Parathyroid adenoma (tissue), 2 donors: ENCODE data around the gene DOK7.

Experiments
- H2AFZ ChIP-seq: fragments of 300-600 bp; sonication (generic); one replicate; pipeline ENCODE4 v1.7.0; 2017; ENCODE audit warnings: antibody characterized with exemption, mild to moderate bottlenecking
- H3K27ac ChIP-seq: fragments of 300-600 bp; sonication (generic); one replicate; pipeline ENCODE4 v1.7.0; 2017
- H3K27me3 ChIP-seq: fragments of 300-600 bp; sonication (generic); one replicate; pipeline ENCODE4 v1.7.0; 2017; ENCODE audit warnings: low read length; ENCODE audit not compliant: control insufficient read depth, insufficient read depth
- H3K36me3 ChIP-seq: fragments of 300-600 bp; sonication (generic); one replicate; pipeline ENCODE4 v1.7.0; 2017; ENCODE audit warnings: low read length; ENCODE audit not compliant: control insufficient read depth, insufficient read depth
- H3K4me1 ChIP-seq: fragments of 300-600 bp; sonication (generic); one replicate; pipeline ENCODE4 v1.7.0; 2017; ENCODE audit warnings: control low read depth
- H3K4me2 ChIP-seq: fragments of 300-600 bp; sonication (generic); one replicate; pipeline ENCODE4 v1.7.0; 2017; ENCODE audit warnings: low read length
- H3K4me3 ChIP-seq: fragments of 300-600 bp; sonication (generic); one replicate; pipeline ENCODE4 v1.7.0; 2017; ENCODE audit warnings: low read depth, low read length
- H3K79me2 ChIP-seq: fragments of 300-600 bp; sonication (generic); one replicate; pipeline ENCODE4 v1.7.0; 2017; ENCODE audit warnings: control low read depth
- H3K9ac ChIP-seq: fragments of 300-600 bp; sonication (generic); one replicate; pipeline ENCODE4 v1.7.0; 2017; ENCODE audit warnings: mild to moderate bottlenecking
- H3K9me3 ChIP-seq: fragments of 300-600 bp; sonication (generic); one replicate; pipeline ENCODE4 v1.7.0; 2017; ENCODE audit warnings: low read length; ENCODE audit not compliant: control insufficient read depth
- CTCF ChIP-seq: fragments of 300-600 bp; sonication (generic); IDR thresholded peaks from one replicate; pipeline ENCODE4 v1.7.0; 2017; ENCODE audit warnings: antibody characterized with exemption, mild to moderate bottlenecking
- donor health status: primary hyperparathyroidism.

DOK7 gene

GRCh38 chr4:3419836-3420605, 43.1 kb upstream of the DOK7 start:
- no peaks in the 10 kb centered on the region for H3K4me1 ChIP-seq
- H3K79me2 ChIP-seq = no peaks in the 10 kb centered on the region
- no peak overlapping the region for H3K9ac ChIP-seq
- H3K4me2 ChIP-seq = no peak overlapping the region
- no peak overlapping the region for H3K27ac ChIP-seq
- no peaks in the 10 kb centered on the region for H3K9me3 ChIP-seq
- no peak overlapping the region for H2AFZ ChIP-seq
- H3K4me3 ChIP-seq = no peak overlapping the region
- no peak for TF ChIP-seq CTCF
- no peaks in the 10 kb centered on the region for H3K36me3 ChIP-seq
- no peaks in the 10 kb centered on the region for H3K27me3 ChIP-seq

- no peaks in the 10 kb centered on the region for H3K36me3 ChIP-seq
- no peak overlapping the region for H2AFZ ChIP-seq
- H3K9me3 ChIP-seq = no peaks in the 10 kb centered on the region
- H3K4me3 ChIP-seq = no peak overlapping the region
- H3K27me3 ChIP-seq = no peaks in the 10 kb centered on the region
- no peak overlapping the region for H3K4me2 ChIP-seq
- H3K79me2 ChIP-seq = no peaks in the 10 kb centered on the region
- no peaks in the 10 kb centered on the region for H3K4me1 ChIP-seq
- no peak overlapping the region for H3K9ac ChIP-seq
- TF ChIP-seq CTCF = no peak
- no peak overlapping the region for H3K27ac ChIP-seq
These were observed 42.5 kb upstream of the DOK7 start for GRCh38 chr4:3420606-3420955.

GRCh38 chr4:3420956-3421355, 42.1 kb upstream of the DOK7 start:
- TF ChIP-seq CTCF = no peak
- Histone ChIP-seq H3K79me2 (no peaks in the 10 kb centered on the region), H3K9ac (no peak overlapping the region), H3K4me2 (no peak overlapping the region), H3K9me3 (no peaks in the 10 kb centered on the region), H3K36me3 (no peaks in the 10 kb centered on the region), H3K4me3 (no peak overlapping the region), H2AFZ (no peak overlapping the region), H3K27ac (no peak overlapping the region), H3K4me1 (no peaks in the 10 kb centered on the region), H3K27me3 (no peaks in the 10 kb centered on the region)

- H2AFZ ChIP-seq = no peak overlapping the region
- no peak overlapping the region for H3K27ac ChIP-seq
- no peak for TF ChIP-seq CTCF
- H3K9me3 ChIP-seq = no peaks in the 10 kb centered on the region
- H3K79me2 ChIP-seq = no peaks in the 10 kb centered on the region
- H3K9ac ChIP-seq = no peak overlapping the region
- H3K4me2 ChIP-seq = no peak overlapping the region
- no peaks in the 10 kb centered on the region for H3K4me1 ChIP-seq
- no peak overlapping the region for H3K4me3 ChIP-seq
- no peaks in the 10 kb centered on the region for H3K27me3 ChIP-seq
- H3K36me3 ChIP-seq = no peaks in the 10 kb centered on the region
These were observed 41.6 kb upstream of the DOK7 start for GRCh38 chr4:3421470-3421869.

GRCh38 chr4:3422241-3422801, 40.8 kb upstream of the DOK7 start:
- no peak overlapping the region for H3K4me3 ChIP-seq
- H3K79me2 ChIP-seq = no peaks in the 10 kb centered on the region
- H3K4me1 ChIP-seq = no peaks in the 10 kb centered on the region
- no peaks in the 10 kb centered on the region for H3K9me3 ChIP-seq
- H3K36me3 ChIP-seq = no peaks in the 10 kb centered on the region
- TF ChIP-seq CTCF = no peak
- no peak overlapping the region for H3K27ac ChIP-seq
- H3K4me2 ChIP-seq = no peak overlapping the region
- H2AFZ ChIP-seq = no peak overlapping the region
- H3K27me3 ChIP-seq = no peaks in the 10 kb centered on the region
- no peak overlapping the region for H3K9ac ChIP-seq
